ENCODE results near the gene GZMB.

- no peak for TF ChIP-seq CTCF (CRISPR knock-in tag; IDR thresholded peaks at IDR 0.05)
- no peak for TF ChIP-seq CERS6 (CRISPR knock-in tag; IDR thresholded peaks at IDR 0.05)
- no peak for TF ChIP-seq ZBTB21 (CRISPR knock-in tag; IDR thresholded peaks at IDR 0.05)
Observed at GRCh38 chr14:24670594-24670993, 36.6 kb upstream of the GZMB start.
